T-helper 17 cell (primary cell): Measurements from ENCODE around the gene DEXI. TPM values are rescaled to one million over a fixed set of nuclear protein-coding genes. Genes with fewer than 3 reads are reported as not detected.
A peak's percentile ranks its signal among the peaks of the same experiment; 100 is the strongest.

ENCODE experiments used
- ATAC-seq: fragments of 150-1000 bp; cut with Tn5 transposase; 2 replicates; pipeline ENCODE4 v1.10.0; 2021; ENCODE audit warnings: mild to moderate bottlenecking, moderate library complexity
- DNase-seq, 3 donors: peaks; one replicate each; pipeline versions ENCODE4 v3.0.0 to v3.0.0-alpha.2; 2020 to 2021
- H3K9me3 ChIP-seq: one replicate; pipeline ENCODE4 v1.7.0; 2013; ENCODE audit warnings: low read length, mild to moderate bottlenecking; ENCODE audit not compliant: control insufficient read depth, poor library complexity, severe bottlenecking
- H3K27ac Mint-ChIP-seq: one replicate; pipeline ENCODE4 v1.8.0; 2022; ENCODE audit warnings: mild to moderate bottlenecking, moderate library complexity, mixed read lengths
- H3K27me3 Mint-ChIP-seq: one replicate; pipeline ENCODE4 v1.8.0; 2022; ENCODE audit warnings: mixed read lengths
- H3K36me3 Mint-ChIP-seq: one replicate; pipeline ENCODE4 v1.8.0; 2022; ENCODE audit warnings: low read depth, mixed read lengths
- H3K4me1 Mint-ChIP-seq: one replicate; pipeline ENCODE4 v1.8.0; 2022; ENCODE audit warnings: mild to moderate bottlenecking, mixed read lengths
- H3K4me3 Mint-ChIP-seq: one replicate; pipeline ENCODE4 v1.8.0; 2022; ENCODE audit warnings: mild to moderate bottlenecking, moderate library complexity, mixed read lengths
- total RNA-seq, 4 donors: library from RNA in 2 of 4; stranded (reverse) in 2 of 4; gene quantifications; one replicate each; pipeline ENCODE4 v1.2.3 and lab custom pipeline; 2022 to 2026

Gene DEXI
- total RNA-seq, 2 donors from 2014 or later = 14.2 to 15.1 TPM

GRCh38 chr16:10923650-10924214, 18.5 kb downstream of the DEXI start:
- no peak overlapping the region for H3K4me3 Mint-ChIP-seq
- no peaks in the 10 kb centered on the region for H3K4me1 Mint-ChIP-seq
- H3K9me3 ChIP-seq = no peaks in the 10 kb centered on the region
- no peak for ATAC-seq
- no peaks in the 10 kb centered on the region for H3K27me3 Mint-ChIP-seq
- peaks cover 2% of the 10 kb centered on the region for H3K36me3 Mint-ChIP-seq
- DNase-seq = no peak
- no peak overlapping the region for H3K27ac Mint-ChIP-seq

DNA sequence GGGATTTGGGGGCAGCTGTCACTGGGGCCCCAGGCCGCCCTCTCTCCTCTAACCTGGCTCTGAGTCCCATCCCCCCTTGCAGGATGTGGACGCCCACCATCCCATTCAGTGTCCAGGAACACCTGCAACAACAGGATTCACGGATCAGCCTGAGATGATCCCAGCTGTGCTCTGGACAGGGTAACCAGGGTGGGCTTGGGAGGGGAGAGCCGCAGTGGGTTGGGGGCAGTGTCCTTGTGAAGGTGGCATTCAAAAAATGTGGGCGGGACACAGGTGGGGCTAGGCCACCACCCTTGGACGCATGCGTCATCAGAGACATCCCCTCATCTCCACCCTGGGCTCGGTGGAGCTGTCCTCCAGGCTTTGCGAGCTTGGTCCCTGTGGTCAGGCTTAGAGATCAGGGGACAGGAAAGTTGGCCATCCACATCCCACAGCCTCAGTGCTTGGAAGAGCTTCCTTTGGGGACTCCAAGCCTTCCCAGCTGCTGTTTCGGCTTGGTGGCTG, 19.1 kb downstream of the DEXI start:
- peaks cover 2% of the 10 kb centered on the region for H3K36me3 Mint-ChIP-seq
- no peaks in the 10 kb centered on the region for H3K27me3 Mint-ChIP-seq
- H3K4me1 Mint-ChIP-seq = peaks cover 2% of the 10 kb centered on the region
- no peak overlapping the region for H3K27ac Mint-ChIP-seq
- DNase-seq = no peak
- ATAC-seq = no peak
- no peaks in the 10 kb centered on the region for H3K9me3 ChIP-seq
- no peak overlapping the region for H3K4me3 Mint-ChIP-seq

- no peaks in the 10 kb centered on the region for H3K9me3 ChIP-seq
- no peak for ATAC-seq
Observed at GRCh38 chr16:10922328-10923145, 19.7 kb downstream of the DEXI start.

GRCh38 chr16:10921536-10922327, 20.5 kb downstream of the DEXI start:
- no peak for ATAC-seq
- Mint-ChIP-seq H3K4me3 (no peak overlapping the region), H3K4me1 (peaks cover 2% of the 10 kb centered on the region), H3K27me3 (no peaks in the 10 kb centered on the region), H3K36me3 (peaks cover 2% of the 10 kb centered on the region), H3K27ac (peak overlapping the region; percentile 57)
- H3K9me3 ChIP-seq = no peaks in the 10 kb centered on the region
- DNase-seq = no peak

More at GRCh38 chr16:10922328-10923145, 19.7 kb downstream of the DEXI start:
- Mint-ChIP-seq H3K27me3 (no peaks in the 10 kb centered on the region), H3K4me3 (no peak overlapping the region), H3K4me1 (peaks cover 2% of the 10 kb centered on the region), H3K36me3 (peaks cover 2% of the 10 kb centered on the region), H3K27ac (no peak overlapping the region)
- no peak for DNase-seq

DNA sequence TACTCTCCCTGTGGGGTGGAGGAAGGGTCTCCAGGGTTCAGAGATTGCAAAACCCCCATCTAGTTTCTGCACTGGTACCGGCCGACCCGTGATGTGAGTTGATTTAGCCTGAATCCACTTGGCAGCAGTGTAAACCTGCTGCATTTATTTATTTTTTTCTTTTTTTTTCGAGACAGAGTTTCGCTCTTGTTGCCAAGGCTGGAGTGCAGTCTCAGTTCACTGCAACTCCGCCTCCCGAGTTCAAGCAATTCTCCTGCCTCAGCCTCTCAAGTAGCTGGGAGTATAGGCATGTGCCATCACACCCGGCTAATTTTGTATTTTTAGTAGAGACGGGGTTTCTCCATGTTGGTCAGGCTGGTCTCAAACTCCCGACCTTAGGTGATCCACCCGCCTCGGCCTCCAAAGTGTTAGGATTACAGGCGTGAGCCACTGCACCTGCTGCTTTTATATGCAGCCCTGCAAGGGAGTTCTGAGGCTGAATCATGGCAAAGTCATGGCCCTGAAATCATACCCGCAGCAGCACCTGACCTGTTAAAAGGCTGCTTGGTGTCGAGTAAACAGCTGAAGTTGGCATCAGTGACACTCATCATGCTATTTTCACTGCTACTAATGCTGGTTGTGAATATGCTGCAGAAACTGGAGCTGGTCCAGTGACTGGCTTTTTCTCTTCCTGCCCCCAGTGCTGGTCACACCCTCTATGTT, 21.4 kb downstream of the DEXI start:
- peaks cover 2% of the 10 kb centered on the region for H3K4me1 Mint-ChIP-seq
- H3K27ac Mint-ChIP-seq = peak overlapping the region; percentile 57
- DNase-seq (no peak), ATAC-seq (no peak)
- no peaks in the 10 kb centered on the region for H3K36me3 Mint-ChIP-seq
- no peak overlapping the region for H3K4me3 Mint-ChIP-seq
- H3K27me3 Mint-ChIP-seq = no peaks in the 10 kb centered on the region
- H3K9me3 ChIP-seq = no peaks in the 10 kb centered on the region

- no peaks in the 10 kb centered on the region for H3K9me3 ChIP-seq
- no peak overlapping the region for H3K4me3 Mint-ChIP-seq
- H3K27me3 Mint-ChIP-seq = no peaks in the 10 kb centered on the region
- H3K36me3 Mint-ChIP-seq = no peaks in the 10 kb centered on the region
- peaks cover 2% of the 10 kb centered on the region for H3K4me1 Mint-ChIP-seq
- ATAC-seq (no peak), DNase-seq (no peak)
- no peak overlapping the region for H3K27ac Mint-ChIP-seq
Observed at GRCh38 chr16:10919003-10919351, 23.3 kb downstream of the DEXI start.

DNA sequence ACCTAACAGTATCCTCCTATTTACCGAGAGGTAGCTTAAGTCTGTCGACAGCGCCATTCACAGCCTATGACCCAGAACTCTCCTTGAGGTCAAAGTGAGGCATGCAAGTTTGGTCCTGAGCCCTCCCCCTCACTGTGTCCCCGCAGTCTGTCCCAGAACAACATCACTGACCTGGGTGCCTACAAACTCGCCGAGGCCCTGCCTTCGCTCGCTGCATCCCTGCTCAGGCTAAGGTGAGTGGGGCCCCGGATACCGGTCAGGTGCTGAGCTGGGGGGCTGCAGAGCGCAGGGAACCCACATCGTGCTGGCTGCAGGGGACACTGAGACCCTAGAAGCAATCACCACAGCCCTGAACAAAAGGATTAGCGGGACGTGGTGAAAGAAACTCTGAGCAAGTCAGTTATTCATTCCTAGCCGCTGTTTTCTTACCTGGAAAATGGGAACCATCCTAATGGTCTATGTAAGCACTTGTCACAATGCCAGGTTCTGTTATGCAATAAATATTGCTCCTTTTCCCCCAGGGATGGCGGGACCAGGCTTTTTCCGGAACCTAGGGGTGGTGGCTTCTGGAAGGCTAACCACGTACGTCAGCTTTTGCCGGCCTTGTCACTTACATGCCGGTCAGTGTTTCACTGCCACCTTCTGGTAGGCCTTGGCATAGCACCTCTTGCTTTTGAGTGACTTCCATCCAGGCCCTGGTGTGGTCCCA, 23.8 kb downstream of the DEXI start:
- Mint-ChIP-seq H3K36me3 (no peaks in the 10 kb centered on the region), H3K27me3 (no peaks in the 10 kb centered on the region), H3K27ac (no peak overlapping the region), H3K4me1 (peaks cover 2% of the 10 kb centered on the region), H3K4me3 (no peak overlapping the region)
- H3K9me3 ChIP-seq = no peaks in the 10 kb centered on the region
- ATAC-seq (peak; percentile 80), DNase-seq (peak; percentile 54 to 68 (median 56))

DNA sequence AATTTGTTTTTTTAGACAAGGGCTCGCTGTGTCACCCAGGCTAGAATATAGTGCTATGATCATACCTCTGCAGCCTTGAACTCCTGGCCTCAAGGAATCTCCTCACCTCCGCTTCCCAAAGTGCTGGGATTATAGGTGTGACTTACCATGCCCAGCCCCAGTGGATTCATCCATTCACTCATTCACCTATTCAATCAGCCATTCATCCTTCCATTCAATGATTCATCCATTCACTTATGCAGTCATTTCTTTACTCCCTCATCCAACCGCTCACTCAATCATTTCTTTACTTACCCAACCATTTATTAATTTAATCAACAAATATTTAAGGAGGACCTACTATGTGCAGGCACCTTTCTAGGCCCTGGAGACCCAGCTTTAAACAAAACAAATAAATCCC, 25.7 kb downstream of the DEXI start:
- H3K27ac Mint-ChIP-seq = no peak overlapping the region
- H3K9me3 ChIP-seq = no peaks in the 10 kb centered on the region
- no peak for DNase-seq
- no peaks in the 10 kb centered on the region for H3K27me3 Mint-ChIP-seq
- no peaks in the 10 kb centered on the region for H3K36me3 Mint-ChIP-seq
- H3K4me1 Mint-ChIP-seq = peaks cover 2% of the 10 kb centered on the region
- H3K4me3 Mint-ChIP-seq = no peak overlapping the region
- ATAC-seq = no peak

DNA sequence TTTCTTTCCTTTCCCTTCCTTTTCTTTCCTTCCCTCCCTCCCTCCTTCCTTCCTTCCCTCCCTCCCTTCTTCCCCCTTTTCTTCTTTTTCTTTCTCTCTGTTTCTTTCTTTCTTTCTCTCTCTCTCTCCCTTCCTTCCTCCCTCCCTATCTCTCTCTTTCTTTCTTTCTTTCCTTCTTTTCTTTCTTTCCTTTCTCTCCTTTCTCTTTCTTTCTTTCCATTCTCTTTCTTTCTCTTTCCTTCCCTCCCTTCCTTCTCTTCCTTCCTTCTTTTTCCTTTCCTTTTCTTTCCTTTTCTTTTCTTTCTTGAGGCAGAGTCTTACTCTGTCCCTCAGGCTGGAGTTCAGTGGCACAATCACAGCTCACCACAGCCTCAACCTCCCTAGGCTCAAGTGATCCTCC, 31.0 kb downstream of the DEXI start:
- H3K27me3 Mint-ChIP-seq = no peaks in the 10 kb centered on the region
- H3K27ac Mint-ChIP-seq = no peak overlapping the region
- peak overlapping the region; percentile 41 for H3K4me3 Mint-ChIP-seq
- DNase-seq (no peak), ATAC-seq (no peak)
- H3K4me1 Mint-ChIP-seq = no peaks in the 10 kb centered on the region
- no peaks in the 10 kb centered on the region for H3K9me3 ChIP-seq
- H3K36me3 Mint-ChIP-seq = peaks cover 2% of the 10 kb centered on the region

DNA sequence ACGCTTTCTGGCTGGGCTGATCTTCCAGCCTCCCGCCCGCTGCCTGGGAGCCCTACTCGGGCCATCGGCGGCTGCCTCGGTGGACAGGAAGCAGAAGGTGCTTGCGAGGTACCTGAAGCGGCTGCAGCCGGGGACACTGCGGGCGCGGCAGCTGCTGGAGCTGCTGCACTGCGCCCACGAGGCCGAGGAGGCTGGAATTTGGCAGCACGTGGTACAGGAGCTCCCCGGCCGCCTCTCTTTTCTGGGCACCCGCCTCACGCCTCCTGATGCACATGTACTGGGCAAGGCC, 34.6 kb downstream of the DEXI start:
- DNase-seq (no peak), ATAC-seq (no peak)
- peaks cover 4% of the 10 kb centered on the region for H3K36me3 Mint-ChIP-seq
- H3K9me3 ChIP-seq = no peaks in the 10 kb centered on the region
- H3K27ac Mint-ChIP-seq = no peak overlapping the region
- H3K4me3 Mint-ChIP-seq = no peak overlapping the region
- H3K4me1 Mint-ChIP-seq = peaks cover 2% of the 10 kb centered on the region
- no peaks in the 10 kb centered on the region for H3K27me3 Mint-ChIP-seq

- no peak for ATAC-seq
- Mint-ChIP-seq H3K4me3 (no peak overlapping the region), H3K27me3 (no peaks in the 10 kb centered on the region), H3K4me1 (peaks cover 2% of the 10 kb centered on the region), H3K27ac (no peak overlapping the region), H3K36me3 (peaks cover 5% of the 10 kb centered on the region)
- no peaks in the 10 kb centered on the region for H3K9me3 ChIP-seq
- no peak for DNase-seq
Observed at GRCh38 chr16:10906914-10907756, 35.1 kb downstream of the DEXI start.

GRCh38 chr16:10906482-10906881, 35.8 kb downstream of the DEXI start:
- H3K9me3 ChIP-seq = no peaks in the 10 kb centered on the region
- peaks cover 5% of the 10 kb centered on the region for H3K36me3 Mint-ChIP-seq
- no peaks in the 10 kb centered on the region for H3K27me3 Mint-ChIP-seq

More at GRCh38 chr16:10906482-10906881, 35.8 kb downstream of the DEXI start:
- Mint-ChIP-seq H3K27ac (no peak overlapping the region), H3K4me1 (peaks cover 2% of the 10 kb centered on the region), H3K4me3 (no peak overlapping the region)
- DNase-seq (no peak), ATAC-seq (no peak)
